HL-60/S4 treated with phorbol 12-myristate 13-acetate at 8.2 ng/mL for 4 days and 3 days (cell line): Measurements from ENCODE around the gene SDHAF1.
"Not testable (repeated sequence)": the region's sequence is repeated elsewhere in the genome, so short reads cannot be mapped to it uniquely, and the experiment has no call there.

ENCODE experiments used
- in situ Hi-C: fragments of 300-500 bp; cut with MboI; formaldehyde crosslinking; loops from 2 replicates; pipeline ENCODE4 v1.15.0; 2022; ENCODE audit warnings: low sequenced_read_pairs

Gene SDHAF1, protein sequence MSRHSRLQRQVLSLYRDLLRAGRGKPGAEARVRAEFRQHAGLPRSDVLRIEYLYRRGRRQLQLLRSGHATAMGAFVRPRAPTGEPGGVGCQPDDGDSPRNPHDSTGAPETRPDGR

DNA sequence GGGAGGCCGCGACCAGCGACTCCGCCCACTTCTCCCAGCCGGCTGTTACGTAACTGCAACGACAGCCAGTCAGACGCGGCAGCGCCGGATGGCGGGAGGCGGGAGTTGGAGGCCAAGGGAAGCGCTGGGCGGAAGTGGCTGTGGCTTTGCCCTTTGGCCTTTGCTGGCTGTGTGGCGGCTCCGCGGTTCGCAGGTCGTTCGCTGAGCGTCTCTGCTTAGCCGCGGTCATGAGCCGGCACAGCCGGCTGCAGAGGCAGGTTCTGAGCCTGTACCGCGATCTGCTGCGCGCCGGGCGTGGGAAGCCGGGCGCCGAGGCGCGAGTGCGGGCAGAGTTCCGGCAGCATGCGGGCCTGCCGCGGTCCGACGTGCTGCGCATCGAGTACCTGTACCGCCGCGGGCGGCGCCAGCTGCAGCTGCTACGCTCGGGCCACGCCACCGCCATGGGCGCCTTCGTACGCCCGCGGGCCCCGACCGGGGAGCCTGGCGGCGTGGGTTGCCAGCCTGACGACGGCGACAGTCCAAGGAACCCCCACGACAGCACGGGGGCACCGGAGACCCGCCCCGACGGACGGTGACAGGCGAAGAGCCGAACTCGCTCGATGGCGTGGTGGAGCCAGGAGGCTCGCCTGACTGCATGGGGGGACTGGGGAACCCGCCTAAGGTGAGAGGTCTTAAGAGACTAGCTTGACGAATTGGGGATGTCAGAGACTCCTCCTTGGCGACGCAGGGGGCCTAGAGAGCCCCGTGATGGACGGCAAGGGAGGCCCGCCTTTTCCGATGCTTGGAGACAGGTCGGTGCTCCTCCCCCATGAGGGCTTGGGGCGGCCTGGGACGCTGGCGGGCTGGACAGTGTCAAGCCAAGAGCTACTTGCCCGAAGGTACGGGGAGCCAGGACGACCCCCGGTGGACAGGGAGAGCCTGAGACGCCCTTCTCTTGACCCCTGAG lies at the start of gene SDHAF1:
Gene SDHAF1 (plus strand): TSS at position 141 of the 946 bp plus-strand sequence. CDS start 87 bp downstream, at position 228.
- in situ Hi-C loops: no loop called here

DNA sequence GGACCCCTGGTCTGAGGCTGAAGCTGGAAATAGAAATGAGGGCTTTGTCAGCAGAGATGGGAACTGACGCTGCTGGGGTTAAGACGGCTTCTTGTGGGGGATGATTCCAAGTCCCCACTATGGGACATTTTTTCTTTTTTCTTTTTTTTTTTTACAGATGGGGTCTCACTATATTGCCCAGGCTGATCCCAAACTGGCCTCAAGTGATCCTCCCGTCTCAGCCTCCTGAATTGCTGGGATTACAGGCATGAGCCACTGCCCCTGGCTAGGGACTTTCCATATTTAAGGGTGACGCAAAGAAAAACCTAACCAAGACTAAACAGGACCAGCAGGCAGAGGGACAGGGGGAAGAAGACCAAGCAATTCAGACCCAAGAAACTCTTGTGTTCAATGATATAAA lies 48.8 kb upstream of the SDHAF1 start:
- in situ Hi-C loops: no loop called here

DNA sequence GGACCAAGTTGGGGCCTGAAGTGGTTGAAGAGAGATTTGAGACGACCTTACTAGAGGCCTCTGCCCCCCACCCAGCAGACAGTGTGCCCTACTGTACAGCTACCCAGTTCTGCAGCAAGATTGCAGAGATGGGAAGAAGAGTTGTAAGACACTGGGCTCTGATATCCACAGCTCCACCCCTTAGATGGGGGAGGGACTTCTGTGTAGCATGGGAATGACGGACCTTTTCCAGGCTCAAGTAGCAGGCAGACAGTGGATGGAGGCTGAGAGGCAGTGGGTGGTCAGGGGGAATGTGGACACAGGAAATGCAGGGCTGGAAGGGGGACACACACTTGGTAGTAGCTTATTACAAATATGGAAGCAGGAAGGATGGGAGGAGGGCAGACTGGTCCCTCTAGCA lies 45.9 kb upstream of the SDHAF1 start:
- in situ Hi-C loops: no loop called here

DNA sequence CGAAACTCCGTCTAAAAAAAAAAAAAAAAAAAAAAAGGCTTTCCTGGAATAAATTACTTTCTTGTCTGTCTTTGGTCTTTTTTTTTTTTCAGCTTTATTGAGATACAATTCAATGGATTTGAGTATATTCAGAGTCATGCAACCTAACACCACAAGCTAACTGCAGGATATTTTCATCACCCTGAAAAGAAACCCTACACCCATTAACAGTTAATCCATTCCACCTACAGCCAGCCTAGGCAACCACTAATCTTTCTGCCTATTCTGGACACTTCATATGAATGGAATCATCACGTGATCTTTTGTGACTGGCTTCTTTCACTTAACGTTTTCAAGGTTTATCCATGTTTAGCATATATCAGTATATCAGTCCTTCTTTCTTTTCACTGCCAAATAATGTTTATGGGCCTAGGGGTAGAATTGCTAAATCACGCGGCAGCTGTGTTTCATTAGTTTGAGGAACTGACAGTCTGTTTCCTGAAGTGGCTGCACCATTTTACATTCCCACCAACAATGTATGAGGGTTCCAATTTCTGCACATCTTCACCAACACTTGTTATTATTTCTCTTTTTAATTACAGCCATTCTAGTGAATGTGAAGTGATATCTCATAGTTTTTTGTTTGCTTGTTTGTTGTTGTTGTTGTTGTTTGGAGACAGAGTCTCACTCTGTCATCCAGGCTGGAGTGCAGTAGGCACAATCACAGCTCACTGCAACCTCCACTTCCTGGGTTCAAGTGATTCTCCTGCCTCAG lies 38.9 kb upstream of the SDHAF1 start:
- in situ Hi-C loops: no loop called here

DNA sequence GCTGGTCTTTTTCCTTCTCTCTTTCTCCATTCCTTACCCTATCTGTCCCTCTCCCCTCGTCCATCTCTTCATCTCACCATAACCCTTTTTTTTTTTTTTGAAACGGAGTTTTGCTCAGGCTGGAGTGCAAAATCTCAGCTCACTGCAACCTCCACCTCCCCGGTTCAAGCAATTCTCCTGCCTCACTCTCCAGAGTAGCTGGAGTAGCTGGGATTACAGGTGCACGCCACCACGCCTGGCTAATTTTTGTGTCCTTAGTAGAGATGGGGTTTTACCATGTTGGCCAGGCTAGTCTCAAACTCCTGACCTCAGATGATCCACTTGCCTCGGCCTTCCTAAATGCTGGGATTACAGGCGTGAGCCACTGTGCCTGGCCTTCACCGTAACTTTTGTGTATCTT lies 37.6 kb upstream of the SDHAF1 start:
- in situ Hi-C loops: not testable (repeated sequence)

DNA sequence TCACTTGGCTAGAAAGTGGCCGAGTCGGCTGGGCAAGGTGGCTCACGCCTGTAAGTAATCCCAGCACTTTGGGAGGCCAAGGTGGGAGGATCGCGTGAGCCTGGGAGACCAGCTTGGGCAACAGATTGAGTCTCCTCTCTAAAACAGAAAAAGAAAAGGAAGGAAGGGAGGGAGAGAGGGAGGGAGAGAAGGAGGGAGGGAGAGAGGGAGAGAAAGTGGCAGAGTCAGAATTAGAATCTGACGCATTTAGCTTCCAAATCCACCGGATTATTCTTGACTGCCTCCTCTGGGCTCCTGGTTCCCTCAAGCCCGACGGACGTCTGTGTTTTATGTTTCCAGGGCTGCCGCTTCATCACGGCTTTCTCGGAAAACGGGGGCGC lies 36.3 kb upstream of the SDHAF1 start:
- in situ Hi-C loops: no loop called here

DNA sequence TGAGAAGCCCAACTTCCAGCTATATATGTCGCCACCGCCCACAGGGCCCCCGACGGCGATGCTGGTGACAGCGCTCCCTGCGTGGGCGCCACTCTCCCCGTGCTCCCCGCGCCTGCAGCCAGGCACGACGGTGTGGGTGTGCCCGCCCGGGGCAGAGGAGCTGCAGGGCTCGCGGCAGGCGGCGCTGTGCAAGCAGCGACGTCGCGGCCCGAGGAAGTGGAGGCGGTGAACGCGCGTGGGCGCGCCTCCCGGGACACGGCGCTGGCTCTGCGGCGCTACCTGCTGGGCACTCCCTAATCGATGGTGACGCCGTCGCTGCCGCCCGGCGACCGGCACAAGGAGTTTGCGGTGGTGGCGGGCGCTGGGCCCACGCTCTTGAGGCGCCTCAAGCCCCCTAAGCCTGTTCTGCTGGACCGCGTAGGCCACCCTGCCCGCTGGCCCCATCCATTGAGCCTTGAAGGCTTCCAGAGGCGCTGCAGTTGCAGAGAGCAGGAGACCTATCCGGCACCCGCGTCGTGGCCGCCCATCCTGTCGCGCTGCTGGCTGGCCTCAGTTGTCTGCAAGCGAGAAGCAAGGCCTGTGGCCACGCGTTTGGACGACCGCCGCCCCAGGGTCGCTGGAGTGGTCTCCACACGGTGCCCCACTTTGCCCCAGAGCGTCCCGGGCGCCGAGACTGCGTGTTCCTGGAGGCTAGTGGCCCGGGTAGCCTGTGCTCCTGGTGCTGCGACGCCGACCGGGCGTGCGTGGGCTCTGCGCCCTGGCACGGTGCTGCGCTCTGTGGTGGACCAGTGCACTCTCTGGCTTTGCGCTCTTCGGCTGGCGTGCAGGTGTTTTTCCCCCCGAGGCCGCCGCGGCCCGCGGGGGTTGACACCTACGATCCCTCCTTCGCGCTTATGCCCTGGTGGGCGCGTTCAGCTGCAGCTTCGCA lies 35.7 kb upstream of the SDHAF1 start:
- in situ Hi-C loops: no loop called here

DNA sequence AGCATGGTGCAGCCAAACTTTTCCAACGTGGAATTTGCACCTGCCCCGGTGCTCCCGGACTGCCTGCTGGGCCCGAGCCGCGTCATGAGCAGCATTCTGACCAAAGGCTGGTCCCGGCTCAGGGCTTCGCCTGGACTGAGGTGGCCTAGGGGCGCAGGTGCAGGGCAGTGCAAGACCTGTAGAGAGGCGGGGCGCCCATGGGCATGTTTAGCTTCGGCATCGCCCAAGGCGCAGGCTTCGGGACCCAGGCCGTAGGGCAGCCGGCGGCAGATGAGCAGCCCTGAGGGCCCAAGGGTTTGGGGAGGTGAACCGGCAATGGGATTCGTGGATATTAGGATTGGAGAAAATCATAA lies 35.0 kb upstream of the SDHAF1 start:
- in situ Hi-C loops: no loop called here

DNA sequence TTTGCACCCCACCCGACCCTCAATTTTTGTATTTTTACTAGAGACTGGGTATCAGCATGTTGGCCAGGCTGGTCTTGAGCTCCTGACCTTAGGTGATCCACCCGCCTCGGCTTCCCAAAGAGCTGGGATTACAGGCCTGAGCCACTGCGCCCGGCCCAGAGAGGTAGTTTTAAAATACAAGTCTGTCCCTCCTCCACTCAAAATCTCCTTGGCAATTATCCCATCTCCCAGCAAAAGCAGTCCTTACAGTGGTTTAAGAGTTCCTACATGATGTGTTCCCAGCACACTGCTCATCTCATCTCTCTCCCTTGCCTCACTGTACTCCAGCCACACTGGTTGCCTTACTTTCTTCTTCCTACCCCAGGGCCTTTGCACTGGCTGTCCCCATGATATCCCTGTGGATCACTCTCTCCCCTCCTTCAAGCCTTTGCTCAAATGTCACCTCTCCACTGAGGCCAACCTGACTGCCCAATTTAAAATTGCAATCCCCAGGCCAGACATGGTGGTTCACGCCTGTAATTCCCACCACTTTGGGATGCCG lies 34.5 kb upstream of the SDHAF1 start:
- in situ Hi-C loops: no loop called here

DNA sequence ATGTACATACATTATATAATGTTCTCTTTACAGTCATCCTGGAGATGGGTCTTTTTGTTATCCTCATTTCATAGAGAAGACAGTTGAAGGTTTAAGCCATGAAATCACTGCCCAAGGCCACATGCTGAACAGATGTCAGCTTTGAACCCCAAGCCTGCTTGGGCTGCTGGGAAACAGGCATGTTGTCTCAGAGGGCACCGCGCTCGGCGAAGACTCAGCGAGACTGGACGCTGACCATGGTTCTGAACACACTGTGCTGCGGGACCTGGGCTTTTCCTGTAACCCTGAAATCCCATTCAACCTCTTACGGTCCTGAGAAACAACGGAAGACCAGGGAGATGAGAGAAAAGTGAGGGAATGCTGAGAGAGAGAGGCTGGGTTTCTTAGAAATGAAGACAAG lies 31.5 kb upstream of the SDHAF1 start:
- in situ Hi-C loops: no loop called here

DNA sequence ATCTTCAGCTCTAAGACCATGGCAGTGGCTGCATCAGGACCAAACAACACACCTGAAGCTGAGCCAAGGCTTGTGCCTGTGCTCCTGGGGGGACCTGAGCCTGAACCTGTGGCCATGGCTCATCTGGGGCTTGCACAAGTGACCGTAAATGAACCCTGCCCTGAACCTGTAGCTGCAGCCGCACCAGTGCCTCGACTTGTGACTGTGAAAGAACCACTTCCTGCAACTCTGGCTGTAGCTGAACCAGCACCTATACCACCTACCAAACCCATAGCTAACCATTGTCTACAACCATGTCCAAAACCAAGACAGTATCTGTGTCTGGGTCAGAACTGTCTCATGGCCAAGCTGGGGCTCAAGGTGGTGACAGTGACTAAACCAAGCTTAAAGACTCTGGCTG lies 28.2 kb upstream of the SDHAF1 start:
- in situ Hi-C loops: no loop called here

DNA sequence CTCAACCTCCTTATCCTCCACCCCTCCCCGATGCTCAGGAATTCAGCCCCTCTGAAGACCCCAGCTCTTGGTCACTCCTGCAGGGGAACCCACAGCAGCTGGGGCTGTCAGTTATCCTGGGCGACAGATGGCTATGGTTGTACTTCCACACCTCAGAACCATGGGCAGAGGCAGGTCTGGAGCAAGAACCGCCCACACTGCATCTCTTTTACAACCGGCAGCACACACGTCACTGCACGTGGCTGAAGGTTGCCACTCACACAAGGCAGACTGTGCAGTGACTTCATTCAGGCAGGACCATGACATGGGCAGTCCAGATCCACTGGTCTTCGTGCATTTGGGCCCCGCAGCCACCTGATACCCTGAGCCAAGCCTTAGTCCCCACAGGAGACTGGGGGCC lies 21.5 kb upstream of the SDHAF1 start:
- in situ Hi-C loops: no loop called here

DNA sequence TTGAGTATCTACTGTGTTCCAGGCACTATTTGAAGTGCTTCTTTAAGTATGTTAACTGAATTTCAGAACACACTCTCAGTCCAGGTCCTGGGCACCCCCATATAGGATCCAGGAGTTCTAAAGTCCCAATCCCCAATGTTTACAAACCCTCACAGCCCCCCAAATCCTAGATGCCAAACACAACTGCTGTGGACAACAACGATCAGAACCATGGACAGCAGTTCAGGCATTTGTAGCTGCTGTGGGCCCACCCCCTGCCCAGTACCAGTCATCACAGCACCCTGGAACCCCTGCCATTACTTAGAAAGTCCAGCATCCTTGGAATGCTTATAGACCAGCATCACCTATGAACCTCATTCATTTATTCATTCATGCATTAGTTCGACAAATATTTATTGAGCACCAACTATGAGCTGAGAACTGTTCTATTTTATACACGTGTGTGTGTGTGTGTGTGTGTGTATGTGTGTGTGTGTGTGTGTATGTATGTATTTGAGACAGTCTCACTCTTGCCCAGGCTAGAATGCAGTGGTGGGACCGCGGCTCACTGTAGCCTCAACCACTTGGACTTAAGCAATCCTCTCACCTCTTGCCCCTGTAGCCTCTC lies 19.3 kb upstream of the SDHAF1 start:
- in situ Hi-C loops: no loop called here

DNA sequence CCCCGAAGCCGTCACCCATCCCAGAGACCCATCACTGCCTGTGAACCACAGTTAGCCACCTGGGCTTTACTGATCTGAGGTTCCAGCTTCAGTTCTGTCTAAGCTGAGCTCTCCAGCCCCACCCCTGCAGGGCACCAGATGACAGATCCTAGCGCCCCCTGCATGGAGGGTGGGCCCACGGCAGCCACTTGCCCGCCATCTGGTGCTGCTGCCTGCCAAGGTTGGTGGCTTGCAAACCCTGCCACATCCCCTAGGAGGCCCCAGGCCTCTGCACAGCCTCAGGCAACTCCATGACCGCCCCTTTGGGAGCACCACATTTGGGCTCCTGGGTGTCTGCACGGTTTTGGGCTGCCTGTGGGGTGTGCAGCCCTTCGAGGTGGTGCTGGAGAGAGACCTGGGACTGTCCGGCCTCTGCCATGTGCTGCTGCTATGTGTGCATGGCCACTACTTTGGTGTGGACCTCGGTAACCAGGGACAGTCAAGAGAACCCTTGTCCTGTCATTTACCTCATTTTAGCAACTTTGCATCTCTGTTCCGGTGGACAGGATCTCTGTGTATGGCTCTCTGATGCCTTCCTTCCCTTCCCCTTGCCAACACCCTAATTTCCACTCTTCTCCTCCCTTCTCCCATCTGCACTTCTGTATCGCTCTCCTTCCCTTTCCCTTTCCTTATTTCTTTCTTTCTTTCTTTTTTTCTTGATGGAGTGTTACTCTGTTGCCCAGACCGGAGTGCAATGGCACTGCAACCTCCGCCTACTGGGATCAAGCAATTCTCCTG lies 17.4 kb upstream of the SDHAF1 start:
- in situ Hi-C loops: no loop called here

DNA sequence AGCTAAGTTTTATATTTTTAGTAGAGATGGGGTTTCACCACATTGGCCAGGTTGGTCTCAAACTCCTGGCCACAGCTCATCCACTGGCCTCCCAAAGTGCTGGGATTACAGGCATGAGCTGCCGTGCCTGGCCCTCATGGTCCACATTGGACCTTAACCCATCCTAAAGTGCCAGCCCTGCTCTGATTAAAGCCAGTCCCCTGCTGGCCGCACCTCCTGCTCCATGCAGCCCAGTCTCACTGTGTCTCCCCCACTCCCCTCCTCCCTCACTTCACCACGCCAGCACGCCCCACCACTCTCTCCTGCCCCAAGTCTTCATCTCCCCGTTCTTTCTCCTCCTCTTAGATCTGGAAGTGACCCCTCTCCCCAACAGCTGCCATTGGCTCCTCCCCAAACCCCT lies 16.7 kb upstream of the SDHAF1 start:
- in situ Hi-C loops: no loop called here

DNA sequence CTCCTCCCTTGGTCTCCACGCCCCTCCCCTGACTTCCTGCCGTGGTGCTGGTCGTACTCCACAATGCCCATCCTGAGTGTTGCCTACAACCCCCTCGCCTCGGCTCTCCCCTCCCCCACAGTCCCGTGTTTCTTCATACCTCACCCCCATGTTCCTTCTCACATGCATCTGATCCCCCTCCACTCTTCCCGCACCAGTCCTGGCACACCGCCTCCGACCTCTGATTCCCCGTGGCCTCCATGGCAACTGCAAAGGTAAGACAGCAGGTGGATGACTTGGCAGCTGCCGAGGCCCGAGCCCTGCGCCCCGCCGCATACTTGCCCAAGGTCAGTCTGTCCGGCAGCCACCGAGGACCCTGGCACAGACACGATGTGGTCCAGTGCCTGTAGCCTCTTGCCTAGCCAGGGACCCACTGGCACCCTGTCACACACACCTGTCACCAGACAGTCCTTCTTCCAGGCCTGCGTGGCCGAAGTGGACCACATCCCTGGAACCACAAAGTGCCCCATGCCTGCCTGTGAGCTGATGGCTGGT lies 16.1 kb upstream of the SDHAF1 start:
- in situ Hi-C loops: no loop called here

DNA sequence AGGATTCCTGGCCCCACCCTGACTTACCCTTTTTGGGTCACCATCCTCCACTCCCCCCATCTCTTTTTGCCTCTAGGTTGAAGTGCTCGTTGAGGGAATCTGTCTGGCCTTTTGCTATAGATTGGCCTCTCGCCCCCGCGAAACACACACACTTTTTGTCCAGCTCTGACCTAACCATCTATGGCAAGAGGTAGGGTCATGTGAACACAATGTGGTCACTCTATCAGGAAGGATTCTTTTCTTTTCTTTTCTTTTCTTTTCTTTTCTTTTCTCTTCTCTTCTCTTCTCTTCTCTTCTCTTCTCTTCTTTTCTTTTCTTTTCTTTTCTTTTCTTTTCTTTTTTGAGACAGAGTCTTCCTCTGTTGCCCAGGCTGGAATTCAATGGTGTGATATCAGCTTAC lies 14.0 kb upstream of the SDHAF1 start:
- in situ Hi-C loops: not testable (repeated sequence)

DNA sequence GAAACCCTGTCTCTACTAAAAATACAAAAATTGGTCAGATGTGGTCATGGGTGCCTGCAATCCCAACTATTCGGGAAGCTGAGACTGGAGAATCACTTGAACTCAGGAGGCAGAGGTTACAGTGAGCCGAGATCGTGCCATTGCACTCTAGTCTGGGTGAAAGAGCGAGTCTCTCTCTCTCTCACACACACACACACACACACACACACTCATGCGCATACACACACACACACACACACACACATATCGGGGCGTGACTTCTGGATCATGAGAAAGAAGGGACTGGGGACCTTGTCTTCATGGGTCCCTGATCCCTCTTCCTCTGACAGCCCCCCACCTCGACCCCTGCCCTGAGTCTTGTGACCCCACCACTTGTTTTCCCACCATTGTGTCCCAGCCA lies 11.8 kb upstream of the SDHAF1 start:
- in situ Hi-C loops: no loop called here

DNA sequence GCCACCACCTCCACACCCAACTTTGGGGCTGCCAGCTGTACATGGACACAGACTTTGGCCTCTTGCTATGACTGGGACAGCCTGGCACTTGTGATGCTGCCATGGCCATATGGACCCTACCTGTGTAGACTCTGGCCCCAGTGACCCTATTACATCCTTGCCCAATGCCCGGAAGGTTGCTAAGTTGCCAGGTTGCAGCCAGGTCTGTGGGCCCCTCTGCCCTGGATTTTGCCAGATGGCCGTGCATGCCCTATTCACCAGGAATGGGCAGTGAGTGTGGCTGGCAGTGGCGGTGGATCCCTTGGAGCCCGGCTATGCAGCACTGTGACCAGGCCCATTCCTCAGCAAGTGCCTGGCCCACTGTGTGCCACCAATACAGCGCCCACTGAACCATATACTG lies 8.9 kb upstream of the SDHAF1 start:
- in situ Hi-C loops: no loop called here
